HepG2 (cell line): Measurements from ENCODE around the gene XPO5. TPM values are rescaled to one million over a fixed set of nuclear protein-coding genes. Genes with fewer than 3 reads are reported as not detected.

Source experiments
- AGO1 ChIP-seq: fragments of 200-400 bp; formaldehyde crosslinking; IDR thresholded peaks from 2 replicates; pipeline ENCODE4 v1.6.1; 2017; ENCODE audit warnings: mild to moderate bottlenecking, low read depth, low read length, moderate library complexity; ENCODE audit not compliant: poor library complexity, severe bottlenecking
- HNF1A ChIP-seq, 2 experiments: sonication (generic) in 1 of 2; formaldehyde crosslinking in 1 of 2; IDR thresholded peaks; 2 replicates each; pipeline versions ENCODE4 v1.4.0 to v1.6.1; 2016 to 2020; ENCODE audit warnings: borderline replicate concordance in 1 of 2, low read depth in 1 of 2, mild to moderate bottlenecking in 1 of 2, missing genetic modification reagents in 1 of 2
- KDM4B ChIP-seq: sonication (generic); formaldehyde crosslinking; IDR thresholded peaks from 2 replicates; pipeline ENCODE4 v1.4.0; 2020; ENCODE audit warnings: missing genetic modification reagents
- NFATC3 ChIP-seq: sonication (generic); formaldehyde crosslinking; IDR thresholded peaks from 2 replicates; pipeline ENCODE4 v1.5.1; 2020; ENCODE audit warnings: mild to moderate bottlenecking, missing genetic modification reagents
- NR2F6 ChIP-seq, 2 experiments: IDR thresholded peaks; 2 replicates each; pipeline ENCODE4 v1.6.1; 2016; ENCODE audit warnings: antibody characterized with exemption in 1 of 2, mild to moderate bottlenecking in 1 of 2
- PHF20 ChIP-seq: sonication (generic); formaldehyde crosslinking; IDR thresholded peaks from 2 replicates; pipeline ENCODE4 v1.5.0; 2020; ENCODE audit warnings: mild to moderate bottlenecking, missing genetic modification reagents
- SOX6 ChIP-seq, 2 experiments: fragments of 450-650 bp in 1 of 2; sonication (generic) in 1 of 2; formaldehyde crosslinking in 1 of 2; IDR thresholded peaks; 2 replicates each; pipeline versions ENCODE4 v1.4.0 to v1.6.1; 2017 to 2020; ENCODE audit warnings: antibody characterized with exemption in 1 of 2, mild to moderate bottlenecking in 1 of 2, missing genetic modification reagents in 1 of 2
- SRF ChIP-seq: IDR thresholded peaks from 2 replicates; pipeline ENCODE4 v1.6.1; 2011; ENCODE audit warnings: mild to moderate bottlenecking, low read depth, low read length, moderate library complexity
- SRSF9 ChIP-seq: fragments of 200-400 bp; formaldehyde crosslinking; IDR thresholded peaks from 2 replicates; pipeline ENCODE4 v1.6.1; 2018; ENCODE audit warnings: borderline replicate concordance, mild to moderate bottlenecking, low read depth, low read length; ENCODE audit not compliant: insufficient read depth, poor library complexity, severe bottlenecking
- ZBTB43 ChIP-seq: sonication (generic); formaldehyde crosslinking; conservative IDR thresholded peaks from 2 replicates; pipeline ENCODE4 v1.4.0; 2020; ENCODE audit warnings: missing genetic modification reagents
- ZFP36L2 ChIP-seq: sonication (generic); formaldehyde crosslinking; IDR thresholded peaks from 2 replicates; pipeline ENCODE4 v1.4.0; 2020; ENCODE audit warnings: missing genetic modification reagents
- ZNF142 ChIP-seq: sonication (generic); formaldehyde crosslinking; IDR thresholded peaks from 2 replicates; pipeline ENCODE4 v1.4.0; 2020; ENCODE audit warnings: missing genetic modification reagents
- ZNF343 ChIP-seq: sonication (generic); formaldehyde crosslinking; IDR thresholded peaks from 2 replicates; pipeline ENCODE4 v1.4.0; 2020; ENCODE audit warnings: mild to moderate bottlenecking, missing genetic modification reagents
- ZNF552 ChIP-seq: sonication (generic); formaldehyde crosslinking; IDR thresholded peaks from 2 replicates; pipeline ENCODE4 v1.9.0; 2022; ENCODE audit warnings: missing genetic modification reagents, mild to moderate bottlenecking, borderline replicate concordance
- ZNF598 ChIP-seq: sonication (generic); formaldehyde crosslinking; IDR thresholded peaks from 2 replicates; pipeline ENCODE4 v1.5.1; 2020; ENCODE audit warnings: mild to moderate bottlenecking, missing genetic modification reagents, borderline replicate concordance
- ZNF644 ChIP-seq: IDR thresholded peaks from 2 replicates; pipeline ENCODE4 v1.6.1; 2016; ENCODE audit warnings: low read depth
- ZNF670 ChIP-seq: sonication (generic); formaldehyde crosslinking; IDR thresholded peaks from 2 replicates; pipeline ENCODE4 v1.8.0; 2022; ENCODE audit warnings: mild to moderate bottlenecking, missing genetic modification reagents, borderline replicate concordance
- polyA plus RNA-seq, 8 experiments: library from polyadenylated mRNA; depleted of rRNA in 3 of 8; stranded (reverse) in 7 of 8; unstranded in 1 of 8; fragments of >200 nt; fragmentation: Illumina TruSeq in 4 of 8; extraction: Trizol in 4 of 8; gene quantifications; 2 replicates each; pipeline versions ENCODE4 v1.2.1 to v1.2.3, GENCODE V29; 2011 to 2016; ENCODE audit warnings: low read depth in 4 of 8, missing spikeins in 1 of 8, mixed read lengths in 1 of 8; ENCODE audit not compliant: insufficient read depth in 1 of 8
- total RNA-seq, 5 experiments: library from RNA; depleted of rRNA; stranded (reverse); fragments of >200 nt; fragmentation: Illumina TruSeq; extraction: Trizol; gene quantifications; 2 replicates each; pipeline ENCODE4 v1.2.3, GENCODE V29; 2016; ENCODE audit warnings: low read depth in 1 of 5

The XPO5 gene
- total and polyA plus RNA-seq, 2 of the 13 experiments (the other 11 are each of a cell fraction or from before 2014, with no cell fraction given) = 52.2 to 68.0 TPM

GRCh38 chr6:43490523-43490939 is 85.3 kb downstream of the XPO5 start (continued):
- TF ChIP-seq ZBTB43 (CRISPR knock-in tag) (no peak), AGO1 (no peak), ZNF142 (CRISPR knock-in tag) (no peak), ZNF552 (CRISPR knock-in tag) (0 out of 2 replicates have a peak, but pooled peaks have one; percentile 72), HNF1A (IDR thresholded peaks at IDR 0.05; ENCODE audit: low read depth) (0 out of 2 replicates have a peak, but pooled peaks have one; percentile 33), HNF1A (CRISPR knock-in tag; IDR thresholded peaks at IDR 0.05; ENCODE audit: borderline replicate concordance) (no peak), PHF20 (CRISPR knock-in tag) (no peak), ZFP36L2 (CRISPR knock-in tag) (no peak), KDM4B (0 out of 2 replicates have a peak, but pooled peaks have one; percentile 47), SOX6 (IDR thresholded peaks at IDR 0.05) (no peak), SOX6 (CRISPR knock-in tag; IDR thresholded peaks at IDR 0.05) (no peak), ZNF343 (CRISPR knock-in tag) (no peak), NFATC3 (CRISPR knock-in tag) (no peak), ZNF644 (CRISPR knock-in tag) (peak; percentile 63; the same call in 1 of the 2 replicates), ZNF670 (CRISPR knock-in tag) (no peak), SRF (no peak), ZNF598 (CRISPR knock-in tag) (no peak), NR2F6 (IDR thresholded peaks at IDR 0.05) (peak; percentile 77), NR2F6 (CRISPR knock-in tag; IDR thresholded peaks at IDR 0.05) (peak; percentile 87), SRSF9 (no peak)
